ENCODE data around the gene KIAA1586. TPM values are rescaled to one million over a fixed set of nuclear protein-coding genes. Genes with fewer than 3 reads are reported as not detected.

KIAA1586 gene
- total and polyA plus RNA-seq, 4 donors, result 3.3 to 16.5 (median 10.7) TPM

DNA sequence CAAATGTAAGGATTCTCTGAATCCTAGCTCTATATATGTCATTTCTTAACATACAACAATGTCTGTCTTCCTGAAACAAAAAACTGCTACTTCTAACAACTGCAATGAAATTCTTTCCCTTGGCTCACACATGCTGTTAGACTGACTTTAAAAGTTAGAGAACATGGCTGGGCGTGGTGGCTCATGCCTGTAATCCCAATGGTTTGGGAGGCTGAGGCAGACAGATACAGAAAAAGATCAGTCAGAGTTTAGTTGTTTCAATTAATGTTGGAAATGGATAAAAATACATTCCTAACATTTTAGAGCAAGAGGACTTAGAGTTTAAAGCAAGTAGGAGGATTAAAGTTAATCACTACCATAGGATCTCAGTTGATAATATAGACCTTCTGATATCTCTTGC, 28.7 kb upstream of the KIAA1586 start:
- no peak for DNase-seq
- intact Hi-C loops (cut with DNase I), result loop anchor here in 1 of 2 donors (2.0 kb wide), 1 partner anchor 113 kb away; no protein-coding TSS in a partner anchor
- Histone ChIP-seq H3K27me3 (ENCODE audit: control insufficient read depth in 1 of 2, insufficient read depth in 2 of 2, low read length in 1 of 2) (no peaks in the 10 kb centered on the region), H3K9me3 (ENCODE audit: control insufficient read depth, low read length) (no peaks in the 10 kb centered on the region), H3K36me3 (ENCODE audit: control insufficient read depth in 1 of 2, insufficient read depth in 2 of 2, low read length in 1 of 2) (no peaks in the 10 kb centered on the region), H3K4me1 (ENCODE audit: control insufficient read depth in 1 of 2, insufficient read depth in 2 of 2, low read length in 2 of 2) (no peaks in the 10 kb centered on the region), H3K4me3 (ENCODE audit: low read length in 2 of 2) (no peak overlapping the region), H3K27ac (ENCODE audit: low read depth in 1 of 2, low read length in 2 of 2) (no peak overlapping the region)
- 88% methylated on average over 1 of the region's 1 CpG for WGBS, 2 donors
- ATAC-seq (ENCODE audit: low FRiP score), result no peak

DNA sequence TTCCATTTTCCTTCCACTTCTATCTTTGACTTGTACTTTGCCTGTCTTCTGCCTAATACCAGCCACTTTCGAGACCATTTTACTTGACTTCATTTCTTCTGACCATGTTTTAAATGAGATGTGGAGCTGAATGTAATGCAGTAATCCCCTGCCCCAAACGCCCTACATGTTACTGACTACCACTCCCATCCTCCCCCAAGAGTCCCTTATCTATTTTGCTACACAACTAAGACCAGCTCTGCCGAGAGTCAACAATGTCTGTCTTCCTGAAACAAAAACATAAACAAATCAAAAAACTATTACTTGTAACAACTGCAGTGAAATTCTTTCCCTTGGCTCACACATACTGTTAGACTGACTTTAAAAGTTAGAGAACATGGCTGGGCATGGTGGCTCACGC, 27.1 kb upstream of the KIAA1586 start:
- H3K9me3 ChIP-seq (ENCODE audit: control insufficient read depth, low read length), result no peaks in the 10 kb centered on the region
- H3K4me3 ChIP-seq (ENCODE audit: low read length in 2 of 2), result no peak overlapping the region
- intact Hi-C loops (cut with DNase I), result loop anchor here in 1 of 2 donors (2.0 kb wide), 1 partner anchor 115 kb away; no protein-coding TSS in a partner anchor
- no peaks in the 10 kb centered on the region for H3K27me3 ChIP-seq (ENCODE audit: control insufficient read depth in 1 of 2, insufficient read depth in 2 of 2, low read length in 1 of 2)
- ATAC-seq (ENCODE audit: low FRiP score) (no peak), DNase-seq (no peak)
- WGBS, 2 donors, result 85% methylated on average over 4 of the region's 4 CpGs
- no peaks in the 10 kb centered on the region for H3K4me1 ChIP-seq (ENCODE audit: control insufficient read depth in 1 of 2, insufficient read depth in 2 of 2, low read length in 2 of 2)
- no peaks in the 10 kb centered on the region for H3K36me3 ChIP-seq (ENCODE audit: control insufficient read depth in 1 of 2, insufficient read depth in 2 of 2, low read length in 1 of 2)
- no peak overlapping the region for H3K27ac ChIP-seq (ENCODE audit: low read depth in 1 of 2, low read length in 2 of 2)

GRCh38 chr6:57021086-57021720, 25.3 kb upstream of the KIAA1586 start:
- DNase-seq (no peak), ATAC-seq (ENCODE audit: low FRiP score) (peak; percentile 60)
- no peak overlapping the region for H3K4me3 ChIP-seq (ENCODE audit: low read length in 2 of 2)
- no peaks in the 10 kb centered on the region for H3K27me3 ChIP-seq (ENCODE audit: control insufficient read depth in 1 of 2, insufficient read depth in 2 of 2, low read length in 1 of 2)
- no peaks in the 10 kb centered on the region for H3K36me3 ChIP-seq (ENCODE audit: control insufficient read depth in 1 of 2, insufficient read depth in 2 of 2, low read length in 1 of 2)
- intact Hi-C loops (cut with DNase I), result loop anchor here (5.0 to 10.0 kb wide), 3 partner anchors 66 to 296 kb away; partner anchors contain the start of genes BEND6 (in 1 of the 2) and PRIM2 (in 1 of the 2)
- peaks cover 3% of the 10 kb centered on the region for H3K9me3 ChIP-seq (ENCODE audit: control insufficient read depth, low read length)
- no peak overlapping the region for H3K27ac ChIP-seq (ENCODE audit: low read depth in 1 of 2, low read length in 2 of 2)
- 6 to 9% methylated on average over 1 of the region's 1 CpG for WGBS, 2 donors
- H3K4me1 ChIP-seq (ENCODE audit: control insufficient read depth in 1 of 2, insufficient read depth in 2 of 2, low read length in 2 of 2), result no peaks in the 10 kb centered on the region

GRCh38 chr6:57024321-57024720, 22.2 kb upstream of the KIAA1586 start:
- no peak for ATAC-seq (ENCODE audit: low FRiP score)
- 50 to 55% methylated on average over 2 of the region's 2 CpGs for WGBS, 2 donors
- intact Hi-C loops (cut with DNase I), result loop anchor here (5.0 to 10.0 kb wide), 3 partner anchors 70 to 293 kb away; partner anchors contain the start of genes BEND6 (in 1 of the 2) and PRIM2 (in 1 of the 2)

DNA sequence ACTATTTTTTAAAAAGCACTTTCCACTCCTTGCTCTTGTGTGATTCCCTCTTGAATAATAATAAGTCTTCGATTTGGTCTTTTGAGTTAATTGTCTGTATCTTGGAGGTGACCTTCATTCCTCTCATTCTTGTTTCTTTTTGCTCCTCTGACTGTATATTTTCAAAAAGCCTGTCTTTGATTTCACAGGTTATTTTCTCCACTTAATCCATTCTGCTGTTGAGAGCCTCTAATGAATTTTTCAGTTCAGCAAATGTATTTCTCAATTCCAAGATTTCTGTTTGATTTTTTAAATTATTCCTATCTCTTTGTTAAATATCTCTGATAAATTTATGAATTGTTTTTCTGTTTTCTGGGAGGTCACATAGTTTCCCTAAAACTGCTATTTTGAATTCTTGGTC, 21.7 kb upstream of the KIAA1586 start:
- ATAC-seq (ENCODE audit: low FRiP score) (no peak), DNase-seq (no peak)
- WGBS, 2 donors, result 72 to 87% methylated on average over 1 of the region's 1 CpG
- no peaks in the 10 kb centered on the region for H3K36me3 ChIP-seq (ENCODE audit: control insufficient read depth in 1 of 2, insufficient read depth in 2 of 2, low read length in 1 of 2)
- H3K27ac ChIP-seq (ENCODE audit: low read depth in 1 of 2, low read length in 2 of 2), result no peak overlapping the region
- H3K9me3 ChIP-seq (ENCODE audit: control insufficient read depth, low read length), result peaks cover 3% of the 10 kb centered on the region
- no peak overlapping the region for H3K4me3 ChIP-seq (ENCODE audit: low read length in 2 of 2)
- H3K4me1 ChIP-seq (ENCODE audit: control insufficient read depth in 1 of 2, insufficient read depth in 2 of 2, low read length in 2 of 2), result no peaks in the 10 kb centered on the region
- H3K27me3 ChIP-seq (ENCODE audit: control insufficient read depth in 1 of 2, insufficient read depth in 2 of 2, low read length in 1 of 2), result no peaks in the 10 kb centered on the region
- intact Hi-C loops (cut with DNase I), result loop anchor here (5.0 to 10.0 kb wide), 3 partner anchors 70 to 293 kb away; partner anchors contain the start of genes BEND6 (in 1 of the 2) and PRIM2 (in 1 of the 2)

More at GRCh38 chr6:57024321-57024720, 22.2 kb upstream of the KIAA1586 start:
- Histone ChIP-seq H3K9me3 (ENCODE audit: control insufficient read depth, low read length) (peaks cover 3% of the 10 kb centered on the region), H3K27ac (ENCODE audit: low read depth in 1 of 2, low read length in 2 of 2) (no peak overlapping the region), H3K27me3 (ENCODE audit: control insufficient read depth in 1 of 2, insufficient read depth in 2 of 2, low read length in 1 of 2) (no peaks in the 10 kb centered on the region), H3K36me3 (ENCODE audit: control insufficient read depth in 1 of 2, insufficient read depth in 2 of 2, low read length in 1 of 2) (no peaks in the 10 kb centered on the region), H3K4me1 (ENCODE audit: control insufficient read depth in 1 of 2, insufficient read depth in 2 of 2, low read length in 2 of 2) (no peaks in the 10 kb centered on the region), H3K4me3 (ENCODE audit: low read length in 2 of 2) (no peak overlapping the region)
- no peak for DNase-seq

DNA sequence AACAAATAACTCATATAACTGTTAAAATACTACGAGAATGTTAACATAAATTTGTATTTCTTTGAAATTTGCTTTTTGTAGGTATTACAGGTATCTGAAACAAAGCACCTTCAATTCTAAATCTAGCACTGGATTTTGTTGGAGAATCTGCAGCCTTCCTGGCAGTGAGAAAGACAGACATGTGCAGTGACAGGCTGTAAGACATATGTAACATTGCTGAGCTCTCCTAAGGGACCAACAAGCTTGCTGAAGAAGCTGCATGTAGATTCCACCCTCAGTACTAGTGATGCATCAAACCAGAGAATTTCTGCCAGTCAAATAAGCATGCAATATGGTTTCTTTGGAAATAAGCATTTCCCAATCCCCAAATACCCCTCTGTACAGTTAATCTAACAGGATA, 20.5 kb upstream of the KIAA1586 start:
- Histone ChIP-seq H3K36me3 (ENCODE audit: control insufficient read depth in 1 of 2, insufficient read depth in 2 of 2, low read length in 1 of 2) (no peaks in the 10 kb centered on the region), H3K27me3 (ENCODE audit: control insufficient read depth in 1 of 2, insufficient read depth in 2 of 2, low read length in 1 of 2) (no peaks in the 10 kb centered on the region), H3K4me3 (ENCODE audit: low read length in 2 of 2) (no peak overlapping the region), H3K4me1 (ENCODE audit: control insufficient read depth in 1 of 2, insufficient read depth in 2 of 2, low read length in 2 of 2) (no peaks in the 10 kb centered on the region), H3K9me3 (ENCODE audit: control insufficient read depth, low read length) (peaks cover 3% of the 10 kb centered on the region), H3K27ac (ENCODE audit: low read depth in 1 of 2, low read length in 2 of 2) (no peak overlapping the region)
- 39 to 54% methylated on average over 1 of the region's 1 CpG for WGBS, 2 donors
- no peak for DNase-seq
- intact Hi-C loops (cut with DNase I), result loop anchor here in 1 of 2 donors (10.0 kb wide), 1 partner anchor 71 kb away; the partner anchor contains the start of gene BEND6
- no peak for ATAC-seq (ENCODE audit: low FRiP score)

DNA sequence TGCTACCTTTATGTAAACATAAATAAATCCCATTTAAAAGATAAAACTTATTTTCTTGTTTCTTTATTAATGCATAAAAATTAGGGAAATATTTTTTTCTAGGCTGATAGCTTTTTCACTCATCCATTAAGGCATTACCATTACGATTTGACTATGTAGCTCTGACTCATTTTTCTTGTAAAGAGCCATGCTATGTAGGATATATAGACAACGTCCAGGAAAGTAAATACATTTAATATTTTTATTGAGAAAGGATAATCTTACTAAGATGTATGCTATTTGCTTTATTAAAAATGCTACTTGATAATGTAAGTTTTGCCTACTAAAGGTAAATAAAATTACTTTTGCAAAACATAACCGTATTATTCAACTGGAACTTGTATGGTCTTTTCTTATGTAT, 19.2 kb upstream of the KIAA1586 start:
- no peaks in the 10 kb centered on the region for H3K27me3 ChIP-seq (ENCODE audit: control insufficient read depth in 1 of 2, insufficient read depth in 2 of 2, low read length in 1 of 2)
- no peaks in the 10 kb centered on the region for H3K4me1 ChIP-seq (ENCODE audit: control insufficient read depth in 1 of 2, insufficient read depth in 2 of 2, low read length in 2 of 2)
- no peak for ATAC-seq (ENCODE audit: low FRiP score)
- WGBS, 2 donors, result 84 to 87% methylated on average over 3 of the region's 3 CpGs
- no peak overlapping the region for H3K4me3 ChIP-seq (ENCODE audit: low read length in 2 of 2)
- H3K27ac ChIP-seq (ENCODE audit: low read depth in 1 of 2, low read length in 2 of 2), result no peak overlapping the region
- intact Hi-C loops (cut with DNase I), result loop anchor here in 1 of 2 donors (10.0 kb wide), 1 partner anchor 72 kb away; the partner anchor contains the start of gene BEND6
- no peaks in the 10 kb centered on the region for H3K36me3 ChIP-seq (ENCODE audit: control insufficient read depth in 1 of 2, insufficient read depth in 2 of 2, low read length in 1 of 2)
- peaks cover 3% of the 10 kb centered on the region for H3K9me3 ChIP-seq (ENCODE audit: control insufficient read depth, low read length)
- no peak for DNase-seq

DNA sequence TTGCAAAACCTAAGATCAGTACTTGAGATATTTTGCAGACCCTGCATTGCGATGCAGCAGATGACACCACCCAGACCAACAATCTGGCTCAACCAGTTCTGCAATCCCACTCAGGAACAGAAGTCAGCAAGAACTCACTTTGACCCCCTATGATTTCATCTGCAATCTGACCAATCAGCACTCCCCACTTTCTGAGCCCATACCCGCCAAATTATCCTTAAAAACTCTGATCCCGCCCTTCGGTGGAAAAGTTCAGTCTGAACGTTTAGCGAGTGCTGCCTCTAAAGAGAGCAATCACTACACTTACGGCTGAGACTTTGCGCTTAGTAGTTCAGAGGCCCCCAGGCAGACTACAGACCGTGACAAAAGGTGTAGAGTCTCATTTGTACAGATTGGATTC, 17.3 kb upstream of the KIAA1586 start:
- 90 to 91% methylated on average over 9 of the region's 9 CpGs for WGBS, 2 donors
- H3K4me1 ChIP-seq (ENCODE audit: control insufficient read depth in 1 of 2, insufficient read depth in 2 of 2, low read length in 2 of 2), result no peaks in the 10 kb centered on the region
- no peak overlapping the region for H3K27ac ChIP-seq (ENCODE audit: low read depth in 1 of 2, low read length in 2 of 2)
- no peak overlapping the region for H3K4me3 ChIP-seq (ENCODE audit: low read length in 2 of 2)
- H3K9me3 ChIP-seq (ENCODE audit: control insufficient read depth, low read length), result peaks cover 3% of the 10 kb centered on the region
- no peaks in the 10 kb centered on the region for H3K36me3 ChIP-seq (ENCODE audit: control insufficient read depth in 1 of 2, insufficient read depth in 2 of 2, low read length in 1 of 2)
- intact Hi-C loops (cut with DNase I), result loop anchor here in 1 of 2 donors (10.0 kb wide), 1 partner anchor 74 kb away; the partner anchor contains the start of gene BEND6
- DNase-seq, result no peak
- no peaks in the 10 kb centered on the region for H3K27me3 ChIP-seq (ENCODE audit: control insufficient read depth in 1 of 2, insufficient read depth in 2 of 2, low read length in 1 of 2)
- ATAC-seq (ENCODE audit: low FRiP score), result no peak

- WGBS, 2 donors, result 87 to 97% methylated on average over 3 of the region's 3 CpGs
- no peaks in the 10 kb centered on the region for H3K27me3 ChIP-seq (ENCODE audit: control insufficient read depth in 1 of 2, insufficient read depth in 2 of 2, low read length in 1 of 2)
- H3K9me3 ChIP-seq (ENCODE audit: control insufficient read depth, low read length), result no peaks in the 10 kb centered on the region
- no peak overlapping the region for H3K4me3 ChIP-seq (ENCODE audit: low read length in 2 of 2)
- H3K36me3 ChIP-seq (ENCODE audit: control insufficient read depth in 1 of 2, insufficient read depth in 2 of 2, low read length in 1 of 2), result no peaks in the 10 kb centered on the region
- no peaks in the 10 kb centered on the region for H3K4me1 ChIP-seq (ENCODE audit: control insufficient read depth in 1 of 2, insufficient read depth in 2 of 2, low read length in 2 of 2)
- intact Hi-C loops (cut with DNase I), result no loop called here
- DNase-seq (no peak), ATAC-seq (ENCODE audit: low FRiP score) (no peak)
- no peak overlapping the region for H3K27ac ChIP-seq (ENCODE audit: low read depth in 1 of 2, low read length in 2 of 2)
Observed at GRCh38 chr6:57033228-57033627, 13.3 kb upstream of the KIAA1586 start.
